ENCODE results near the gene DNAJC27.

DNA sequence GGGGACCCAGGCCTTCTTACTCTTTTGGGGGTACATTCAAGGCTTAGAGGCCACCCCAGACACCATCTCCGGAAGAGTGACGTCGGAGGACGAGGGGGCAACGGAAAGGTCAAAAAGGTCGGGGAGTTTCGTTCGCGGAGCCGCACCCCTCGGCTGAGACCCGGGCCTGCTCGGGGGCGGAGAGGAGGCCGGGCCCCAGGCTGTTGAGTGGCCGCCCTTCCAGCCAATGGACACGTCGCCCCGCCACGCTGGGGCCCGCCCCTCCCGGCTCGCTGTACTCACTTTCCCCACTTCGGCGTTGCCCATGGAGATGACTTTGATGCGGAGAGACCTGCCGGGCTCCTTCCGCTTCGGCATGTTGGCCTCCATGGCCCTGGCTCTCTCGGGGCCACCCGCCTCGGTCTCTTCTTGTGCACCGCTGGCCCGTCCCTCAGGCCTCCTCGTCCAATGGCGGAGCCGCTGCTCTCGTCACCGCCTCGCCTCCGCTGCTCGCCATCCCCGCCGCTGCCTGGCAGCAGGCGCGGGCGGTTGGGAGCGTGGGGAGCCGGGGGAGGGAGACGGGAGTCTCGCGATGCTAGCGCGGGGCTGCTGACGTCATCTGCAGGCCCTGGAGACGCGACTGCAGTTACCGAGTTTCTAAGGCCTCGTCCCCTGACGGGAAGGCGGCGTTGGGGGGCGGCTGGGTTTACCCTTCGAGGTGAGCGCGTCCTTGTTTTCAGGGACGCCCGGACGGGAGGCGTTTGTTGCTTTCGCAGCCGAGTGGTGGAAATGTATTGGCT, at the start of gene DNAJC27:
- TF ChIP-seq, protein P1, sequence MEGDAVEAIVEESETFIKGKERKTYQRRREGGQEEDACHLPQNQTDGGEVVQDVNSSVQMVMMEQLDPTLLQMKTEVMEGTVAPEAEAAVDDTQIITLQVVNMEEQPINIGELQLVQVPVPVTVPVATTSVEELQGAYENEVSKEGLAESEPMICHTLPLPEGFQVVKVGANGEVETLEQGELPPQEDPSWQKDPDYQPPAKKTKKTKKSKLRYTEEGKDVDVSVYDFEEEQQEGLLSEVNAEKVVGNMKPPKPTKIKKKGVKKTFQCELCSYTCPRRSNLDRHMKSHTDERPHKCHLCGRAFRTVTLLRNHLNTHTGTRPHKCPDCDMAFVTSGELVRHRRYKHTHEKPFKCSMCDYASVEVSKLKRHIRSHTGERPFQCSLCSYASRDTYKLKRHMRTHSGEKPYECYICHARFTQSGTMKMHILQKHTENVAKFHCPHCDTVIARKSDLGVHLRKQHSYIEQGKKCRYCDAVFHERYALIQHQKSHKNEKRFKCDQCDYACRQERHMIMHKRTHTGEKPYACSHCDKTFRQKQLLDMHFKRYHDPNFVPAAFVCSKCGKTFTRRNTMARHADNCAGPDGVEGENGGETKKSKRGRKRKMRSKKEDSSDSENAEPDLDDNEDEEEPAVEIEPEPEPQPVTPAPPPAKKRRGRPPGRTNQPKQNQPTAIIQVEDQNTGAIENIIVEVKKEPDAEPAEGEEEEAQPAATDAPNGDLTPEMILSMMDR (conservative IDR thresholded peaks at IDR 0.05; ENCODE audit: low read length): no peak
- no peak for TF ChIP-seq EZH2phosphoT487 (IDR thresholded peaks at IDR 0.05; ENCODE audit: borderline replicate concordance)
